Testis (tissue), 3 donors: ENCODE results near the gene ARL4D. TPM values are rescaled to one million over a fixed set of nuclear protein-coding genes. Genes with fewer than 3 reads are reported as not detected.

Experiments used
- DNase-seq: peaks from one replicate; pipeline ENCODE4 v3.0.0-alpha.2; 2019
- H3K27ac ChIP-seq, 2 donors: fragments of 200-600 bp; sonication (generic); one replicate each; pipeline ENCODE4 v1.5.1; 2019
- H3K27me3 ChIP-seq: fragments of 200-600 bp; sonication (generic); one replicate; pipeline ENCODE4 v1.5.1; 2019
- H3K36me3 ChIP-seq: fragments of 200-600 bp; sonication (generic); one replicate; pipeline ENCODE4 v1.5.1; 2017; ENCODE audit warnings: low read depth; ENCODE audit errors: missing control alignments
- H3K4me1 ChIP-seq: fragments of 200-600 bp; sonication (generic); one replicate; pipeline ENCODE4 v1.5.1; 2019
- H3K4me3 ChIP-seq, 2 donors: fragments of 200-600 bp; sonication (generic); one replicate each; pipeline ENCODE4 v1.5.1; 2017 to 2019
- H3K9me3 ChIP-seq: fragments of 200-600 bp; sonication (generic); one replicate; pipeline ENCODE4 v1.5.1; 2017
- CTCF ChIP-seq, 3 experiments: fragments of 450-650 bp in 2 of 3; fragments of 200-600 bp in 1 of 3; sonication (generic) in 1 of 3; IDR thresholded peaks; one replicate each; pipeline ENCODE4 v1.5.1; 2016 to 2019; ENCODE audit warnings: antibody characterized with exemption in 3 of 3, mild to moderate bottlenecking in 2 of 3, moderate library complexity in 1 of 3
- POLR2A ChIP-seq: fragments of 450-650 bp; IDR thresholded peaks from one replicate; pipeline ENCODE4 v1.6.1; 2017; ENCODE audit warnings: antibody characterized with exemption, mild to moderate bottlenecking, moderate library complexity
- WGBS, 2 donors: methylation state at CpG; one replicate each; pipeline ENCODE4 v1.1.5; 2018; 5-methylcytosine and 5-hydroxymethylcytosine counted together
- intact Hi-C: fragments of 100-400 bp; cut with DNase I; formaldehyde crosslinking; loops from one replicate; pipeline ENCODE4 v1.15.1; 2023; ENCODE audit warnings: low total_unique reads
- polyA plus RNA-seq: library from polyadenylated mRNA; stranded (reverse); fragments of 350-450 nt; fragmentation: Illumina TruSeq; extraction: RNeasy Lipid Tissue Mini Kit (QIAGEN cat#74804); gene quantifications from one replicate; pipeline ENCODE4 v1.2.3, GENCODE V29; 2014; ENCODE audit warnings: low read depth, low replicate concordance; ENCODE audit not compliant: insufficient read depth
- total RNA-seq, 2 donors: library from RNA; depleted of rRNA; stranded (reverse); fragments of >200 nt; gene quantifications; one replicate each; pipeline ENCODE4 v1.2.3, GENCODE V29; 2016

ARL4D gene
- total and polyA plus RNA-seq, 3 donors from 2014 or later = 26.5 to 48.2 (median 45.6) TPM

DNA sequence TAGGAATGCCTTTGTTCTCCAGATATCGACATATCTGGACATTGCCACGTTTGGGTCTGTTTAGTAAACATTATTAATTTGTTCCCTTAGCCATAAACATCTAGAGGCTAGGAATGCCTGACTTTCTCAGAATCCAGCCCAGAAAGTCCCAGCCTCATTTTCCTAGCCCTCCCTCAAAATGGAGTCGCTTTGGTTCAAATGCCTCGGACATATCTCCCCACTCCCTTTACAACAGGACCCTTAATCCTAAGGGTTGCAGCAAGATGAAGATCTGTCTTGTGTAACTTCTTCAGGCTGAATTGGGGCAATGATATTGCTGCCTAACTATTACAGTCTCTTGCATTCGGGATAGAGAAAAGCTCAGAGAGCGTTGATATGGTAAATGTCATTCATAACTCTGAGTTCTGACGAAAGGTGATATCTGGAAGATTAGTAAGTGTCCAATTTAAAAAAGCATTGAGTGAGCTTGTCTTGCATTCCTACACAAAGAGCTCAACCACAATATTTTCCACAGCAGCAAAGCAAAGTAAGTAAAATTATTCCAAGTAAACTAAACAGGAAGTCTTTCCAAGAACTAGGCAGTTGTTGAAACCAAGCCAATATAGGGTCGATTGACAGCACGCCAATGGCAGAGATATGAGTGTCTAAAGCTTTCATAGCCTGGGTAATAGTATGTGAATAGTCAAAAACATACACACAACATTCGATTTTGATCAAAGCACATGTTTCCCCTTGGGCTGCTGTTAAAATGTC, 46.0 kb upstream of the ARL4D start:
- H3K36me3 ChIP-seq = no peaks in the 10 kb centered on the region
- H3K4me1 ChIP-seq = peaks cover 18% of the 10 kb centered on the region
- intact Hi-C loops = no loop called here
- H3K27ac ChIP-seq = no peak overlapping the region
- TF ChIP-seq POLR2A (no peak), CTCF (IDR thresholded peaks at IDR 0.05) (no peak)
- peaks cover 7% of the 10 kb centered on the region for H3K9me3 ChIP-seq
- no peak for DNase-seq
- H3K27me3 ChIP-seq = no peaks in the 10 kb centered on the region
- no peak overlapping the region for H3K4me3 ChIP-seq
- 52 to 56% methylated on average over 10 of the region's 10 CpGs for WGBS, 2 donors

DNA sequence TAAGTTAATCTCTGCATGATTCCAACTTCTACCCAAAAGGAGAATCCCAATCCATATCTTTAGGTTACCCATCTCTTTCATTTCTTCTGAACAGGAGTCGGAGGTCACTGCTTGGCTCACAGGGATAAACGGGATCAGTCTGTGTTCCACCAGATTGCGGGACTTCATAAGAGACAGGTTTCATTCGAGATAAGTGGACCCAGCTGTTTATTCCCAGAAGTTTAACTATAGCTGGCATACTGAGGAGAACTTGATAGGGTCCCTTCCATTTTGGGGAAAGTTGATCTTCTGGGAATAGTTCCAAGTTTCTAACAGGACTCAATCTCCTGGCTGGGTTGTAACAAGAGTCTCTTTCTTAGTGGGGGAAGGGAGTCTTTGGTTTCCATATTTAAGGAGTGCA, 45.4 kb upstream of the ARL4D start:
- H3K4me1 ChIP-seq = peaks cover 18% of the 10 kb centered on the region
- H3K27ac ChIP-seq = no peak overlapping the region
- H3K27me3 ChIP-seq = no peaks in the 10 kb centered on the region
- TF ChIP-seq POLR2A (no peak), CTCF (IDR thresholded peaks at IDR 0.05) (no peak)
- no peak for DNase-seq
- H3K36me3 ChIP-seq = no peaks in the 10 kb centered on the region
- intact Hi-C loops = no loop called here
- H3K4me3 ChIP-seq = no peak overlapping the region
- H3K9me3 ChIP-seq = peaks cover 7% of the 10 kb centered on the region
- WGBS, 2 donors = 37 to 71% methylated on average over 4 of the region's 4 CpGs

- Histone ChIP-seq H3K27ac (no peak overlapping the region), H3K36me3 (no peaks in the 10 kb centered on the region), H3K4me1 (peaks cover 18% of the 10 kb centered on the region), H3K4me3 (no peak overlapping the region), H3K27me3 (no peaks in the 10 kb centered on the region), H3K9me3 (peaks cover 2% of the 10 kb centered on the region)
- WGBS, 2 donors = 72 to 74% methylated on average over 2 of the region's 2 CpGs
- no peak for DNase-seq
- TF ChIP-seq CTCF (IDR thresholded peaks at IDR 0.05) (no peak), POLR2A (no peak)
- intact Hi-C loops = no loop called here
Observed at GRCh38 chr17:43354371-43354770, 44.4 kb upstream of the ARL4D start.

DNA sequence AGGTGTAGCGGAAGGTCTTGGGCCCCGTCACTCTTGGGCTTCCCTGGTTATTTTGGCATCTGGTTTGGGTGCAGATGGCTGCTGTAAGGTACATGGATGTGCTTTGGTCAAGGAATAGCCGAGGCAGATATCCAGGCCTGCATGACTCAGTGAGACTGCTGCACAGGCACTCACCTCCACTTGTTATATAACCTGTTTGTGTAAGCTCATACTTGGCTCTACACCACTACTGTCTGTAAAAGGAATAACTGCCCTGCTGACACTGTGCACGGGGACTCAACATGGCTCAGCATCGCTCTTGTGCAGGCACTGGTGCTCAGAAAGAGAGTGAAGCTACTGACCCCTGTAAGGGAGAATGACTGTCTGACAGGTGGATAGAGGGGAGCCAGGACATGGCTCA, 42.3 kb upstream of the ARL4D start:
- TF ChIP-seq POLR2A (no peak), CTCF (IDR thresholded peaks at IDR 0.05) (no peak)
- no peaks in the 10 kb centered on the region for H3K9me3 ChIP-seq
- no peak overlapping the region for H3K4me3 ChIP-seq
- WGBS, 2 donors = 70 to 78% methylated on average over 5 of the region's 5 CpGs
- no peak for DNase-seq
- H3K27ac ChIP-seq = no peak overlapping the region
- H3K36me3 ChIP-seq = no peaks in the 10 kb centered on the region
- intact Hi-C loops = no loop called here
- no peaks in the 10 kb centered on the region for H3K27me3 ChIP-seq
- peaks cover 23% of the 10 kb centered on the region for H3K4me1 ChIP-seq

GRCh38 chr17:43356999-43357398, 41.8 kb upstream of the ARL4D start:
- 54 to 68% methylated on average over 4 of the region's 4 CpGs for WGBS, 2 donors
- intact Hi-C loops = no loop called here
- TF ChIP-seq CTCF (IDR thresholded peaks at IDR 0.05) (no peak), POLR2A (no peak)
- no peaks in the 10 kb centered on the region for H3K9me3 ChIP-seq
- no peaks in the 10 kb centered on the region for H3K36me3 ChIP-seq
- no peak overlapping the region for H3K27ac ChIP-seq
- H3K4me3 ChIP-seq = no peak overlapping the region
- H3K4me1 ChIP-seq = peaks cover 21% of the 10 kb centered on the region
- H3K27me3 ChIP-seq = no peaks in the 10 kb centered on the region
- DNase-seq = no peak
